Osteocyte (in vitro differentiated cells): ENCODE measurements around the gene C1QTNF5. TPM values are rescaled to one million over a fixed set of nuclear protein-coding genes. Genes with fewer than 3 reads are reported as not detected.
A peak's percentile ranks its signal among the peaks of the same experiment; 100 is the strongest.

Source experiments
- DNase-seq: peaks from one replicate; pipeline ENCODE4 v3.0.0; 2021; ENCODE audit warnings: mixed read lengths; ENCODE audit not compliant: unreplicated experiment; ENCODE audit errors: extremely low spot score
- H3K27ac Mint-ChIP-seq: one replicate; pipeline ENCODE4 v1.8.0; 2021; ENCODE audit warnings: mild to moderate bottlenecking, mixed read lengths; ENCODE audit not compliant: unreplicated experiment
- H3K27me3 Mint-ChIP-seq: one replicate; pipeline ENCODE4 v1.8.0; 2021; ENCODE audit warnings: mixed read lengths; ENCODE audit not compliant: unreplicated experiment
- H3K36me3 Mint-ChIP-seq: one replicate; pipeline ENCODE4 v1.8.0; 2021; ENCODE audit warnings: mixed read lengths; ENCODE audit not compliant: unreplicated experiment
- H3K4me1 Mint-ChIP-seq: one replicate; pipeline ENCODE4 v1.8.0; 2021; ENCODE audit warnings: mixed read lengths; ENCODE audit not compliant: unreplicated experiment
- H3K4me3 Mint-ChIP-seq: one replicate; pipeline ENCODE4 v1.8.0; 2021; ENCODE audit warnings: mild to moderate bottlenecking, moderate library complexity, mixed read lengths; ENCODE audit not compliant: unreplicated experiment
- H3K9me3 Mint-ChIP-seq: one replicate; pipeline ENCODE4 v1.8.0; 2021; ENCODE audit warnings: mixed read lengths; ENCODE audit not compliant: unreplicated experiment
- total RNA-seq: library from RNA; stranded (reverse); gene quantifications from 2 replicates; pipeline ENCODE4 v1.2.1, GENCODE V29; 2021
- TF ChIP-seq, protein P1 (sequence below): fragments of 200-600 bp; sonication (generic); IDR thresholded peaks from 2 replicates; pipeline ENCODE4 v1.5.0; 2021; ENCODE audit warnings: antibody characterized with exemption, mild to moderate bottlenecking, moderate library complexity

Gene C1QTNF5
- total RNA-seq, 1 donor from 2014 or later = 8.4 TPM

DNA sequence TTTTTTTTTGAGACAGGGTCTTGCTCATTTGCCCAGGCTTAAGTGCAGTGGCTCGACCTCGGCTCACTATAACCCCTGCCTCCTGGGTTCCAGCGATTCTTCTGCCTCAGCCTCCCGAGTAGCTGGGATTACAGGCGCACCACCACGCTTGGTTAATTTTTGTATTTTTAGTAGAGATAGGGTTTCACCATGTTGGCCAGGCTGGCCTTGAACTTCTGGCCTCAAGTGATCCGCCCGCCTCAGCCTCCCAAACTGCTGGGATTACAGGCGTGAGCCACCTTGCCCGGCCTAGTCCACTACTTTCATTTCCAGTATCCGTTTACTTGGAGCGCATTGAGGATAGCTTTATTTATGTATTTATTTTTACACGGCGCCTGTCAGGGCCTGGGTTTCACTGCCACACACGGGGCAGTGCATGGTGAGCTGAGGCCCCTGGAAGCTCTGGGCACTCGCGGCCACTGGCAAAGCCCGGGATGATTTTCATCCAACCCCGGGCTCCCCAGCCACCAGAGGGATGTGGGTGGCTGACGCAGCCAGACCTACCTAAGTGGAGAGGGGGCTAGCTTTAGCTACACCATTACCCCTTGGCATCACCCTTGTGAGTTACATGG, 17.7 kb downstream of the C1QTNF5 start:
- TF ChIP-seq, protein P1, sequence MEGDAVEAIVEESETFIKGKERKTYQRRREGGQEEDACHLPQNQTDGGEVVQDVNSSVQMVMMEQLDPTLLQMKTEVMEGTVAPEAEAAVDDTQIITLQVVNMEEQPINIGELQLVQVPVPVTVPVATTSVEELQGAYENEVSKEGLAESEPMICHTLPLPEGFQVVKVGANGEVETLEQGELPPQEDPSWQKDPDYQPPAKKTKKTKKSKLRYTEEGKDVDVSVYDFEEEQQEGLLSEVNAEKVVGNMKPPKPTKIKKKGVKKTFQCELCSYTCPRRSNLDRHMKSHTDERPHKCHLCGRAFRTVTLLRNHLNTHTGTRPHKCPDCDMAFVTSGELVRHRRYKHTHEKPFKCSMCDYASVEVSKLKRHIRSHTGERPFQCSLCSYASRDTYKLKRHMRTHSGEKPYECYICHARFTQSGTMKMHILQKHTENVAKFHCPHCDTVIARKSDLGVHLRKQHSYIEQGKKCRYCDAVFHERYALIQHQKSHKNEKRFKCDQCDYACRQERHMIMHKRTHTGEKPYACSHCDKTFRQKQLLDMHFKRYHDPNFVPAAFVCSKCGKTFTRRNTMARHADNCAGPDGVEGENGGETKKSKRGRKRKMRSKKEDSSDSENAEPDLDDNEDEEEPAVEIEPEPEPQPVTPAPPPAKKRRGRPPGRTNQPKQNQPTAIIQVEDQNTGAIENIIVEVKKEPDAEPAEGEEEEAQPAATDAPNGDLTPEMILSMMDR = no peak
- no peak overlapping the region for H3K27ac Mint-ChIP-seq
- no peaks in the 10 kb centered on the region for H3K9me3 Mint-ChIP-seq
- H3K4me1 Mint-ChIP-seq = peaks cover 34% of the 10 kb centered on the region
- no peaks in the 10 kb centered on the region for H3K27me3 Mint-ChIP-seq
- no peaks in the 10 kb centered on the region for H3K36me3 Mint-ChIP-seq
- H3K4me3 Mint-ChIP-seq = no peak overlapping the region
- no peak for DNase-seq

DNA sequence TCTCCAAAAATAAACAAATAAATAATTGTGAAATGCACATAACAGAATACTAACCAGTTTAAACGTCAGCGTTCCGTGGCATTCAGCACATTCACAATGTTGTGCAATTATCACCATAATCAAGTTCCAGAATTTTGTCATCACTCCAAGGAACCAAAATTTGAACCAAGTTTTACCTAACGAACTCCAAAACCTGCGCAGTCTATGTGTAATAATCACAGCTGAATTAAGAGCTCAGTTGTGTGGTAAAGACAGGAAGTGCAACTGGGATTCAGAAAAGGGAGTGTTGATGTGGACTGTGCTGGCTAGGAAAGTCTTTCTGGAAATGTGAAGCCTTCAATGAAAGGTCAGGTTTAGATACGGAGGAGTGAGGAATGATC, 18.3 kb downstream of the C1QTNF5 start:
- Mint-ChIP-seq H3K4me1 (peaks cover 40% of the 10 kb centered on the region), H3K27me3 (no peaks in the 10 kb centered on the region), H3K27ac (peak overlapping the region; percentile 2), H3K4me3 (no peak overlapping the region), H3K36me3 (no peaks in the 10 kb centered on the region), H3K9me3 (no peaks in the 10 kb centered on the region)
- no peak for DNase-seq
- TF ChIP-seq, protein P1 = no peak

DNA sequence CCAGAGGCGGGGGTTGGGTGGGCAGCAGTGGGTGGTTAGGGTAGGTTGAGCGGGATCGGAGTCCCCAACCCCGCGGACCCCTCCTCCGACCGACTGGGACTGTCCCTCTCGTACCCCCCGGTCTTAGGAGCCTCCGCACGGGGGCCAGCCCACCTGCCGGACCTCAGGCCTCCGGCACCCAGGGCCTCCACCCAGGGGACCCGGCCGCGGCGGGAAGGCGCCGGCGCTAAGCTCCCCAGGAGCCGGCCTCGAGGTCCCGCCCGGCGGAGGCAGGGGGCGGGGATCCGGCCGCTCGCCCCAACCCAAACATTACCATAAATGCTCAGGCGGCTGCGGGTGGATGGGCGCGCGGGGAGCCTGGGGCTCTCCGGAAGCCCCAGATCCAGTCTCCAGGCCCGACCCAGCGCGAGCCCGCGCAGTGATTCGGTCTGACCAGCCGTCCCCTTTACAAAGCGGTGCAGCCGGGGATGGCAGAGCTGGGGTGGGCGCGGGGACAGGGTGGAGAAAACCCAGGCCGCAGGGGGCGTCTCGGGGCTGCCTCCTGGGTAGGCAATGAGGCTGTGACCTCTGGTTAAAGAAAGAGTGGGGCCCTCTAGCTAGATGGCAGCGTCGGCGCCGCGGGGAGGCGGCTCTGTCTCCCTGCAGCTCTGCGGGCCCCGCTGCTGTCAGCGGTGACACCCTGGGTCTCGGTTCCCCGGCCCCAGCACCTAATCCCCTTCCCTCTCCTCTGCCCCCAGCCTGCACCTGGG, 19.7 kb downstream of the C1QTNF5 start:
- H3K36me3 Mint-ChIP-seq = no peaks in the 10 kb centered on the region
- peak overlapping the region; percentile 48 for H3K4me3 Mint-ChIP-seq

DNA sequence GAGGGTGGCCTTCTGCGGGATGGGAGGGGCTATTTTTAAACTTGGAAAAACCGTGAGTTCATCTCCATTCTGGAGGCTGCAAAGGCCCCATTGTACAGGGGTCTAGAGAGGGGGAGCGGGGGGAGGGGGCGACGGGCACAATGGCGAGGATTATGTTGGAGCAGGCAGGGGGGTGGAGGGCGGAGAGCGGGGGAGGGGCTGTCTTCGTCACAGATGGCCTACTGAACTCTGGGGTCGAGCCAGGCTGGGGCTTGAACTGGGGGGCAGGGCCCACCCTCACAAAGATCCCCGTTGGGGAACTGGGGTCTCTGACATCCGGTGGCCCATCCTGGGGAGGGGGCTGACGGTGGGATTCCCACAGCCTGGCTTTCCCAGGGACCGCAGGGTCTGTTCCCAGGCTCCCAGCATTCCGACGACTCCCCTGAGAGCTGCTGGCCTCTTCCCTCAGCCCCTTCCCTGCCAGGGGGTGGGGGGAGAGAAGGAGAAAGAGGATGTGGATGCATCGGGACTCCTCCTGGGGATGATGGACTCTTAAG, 20.4 kb downstream of the C1QTNF5 start:
- DNase-seq = no peak
- Mint-ChIP-seq H3K4me3 (peak overlapping the region; percentile 52), H3K27me3 (no peaks in the 10 kb centered on the region), H3K36me3 (no peaks in the 10 kb centered on the region), H3K9me3 (no peaks in the 10 kb centered on the region), H3K27ac (peak overlapping the region; percentile 92), H3K4me1 (peaks cover 46% of the 10 kb centered on the region)
- TF ChIP-seq, protein P1 = no peak

More for the DNA sequence above, 19.7 kb downstream of the C1QTNF5 start:
- peaks cover 40% of the 10 kb centered on the region for H3K4me1 Mint-ChIP-seq
- H3K27ac Mint-ChIP-seq = peak overlapping the region; percentile 73
- TF ChIP-seq, protein P1 = no peak
- H3K27me3 Mint-ChIP-seq = no peaks in the 10 kb centered on the region
- no peak for DNase-seq
- no peaks in the 10 kb centered on the region for H3K9me3 Mint-ChIP-seq

DNA sequence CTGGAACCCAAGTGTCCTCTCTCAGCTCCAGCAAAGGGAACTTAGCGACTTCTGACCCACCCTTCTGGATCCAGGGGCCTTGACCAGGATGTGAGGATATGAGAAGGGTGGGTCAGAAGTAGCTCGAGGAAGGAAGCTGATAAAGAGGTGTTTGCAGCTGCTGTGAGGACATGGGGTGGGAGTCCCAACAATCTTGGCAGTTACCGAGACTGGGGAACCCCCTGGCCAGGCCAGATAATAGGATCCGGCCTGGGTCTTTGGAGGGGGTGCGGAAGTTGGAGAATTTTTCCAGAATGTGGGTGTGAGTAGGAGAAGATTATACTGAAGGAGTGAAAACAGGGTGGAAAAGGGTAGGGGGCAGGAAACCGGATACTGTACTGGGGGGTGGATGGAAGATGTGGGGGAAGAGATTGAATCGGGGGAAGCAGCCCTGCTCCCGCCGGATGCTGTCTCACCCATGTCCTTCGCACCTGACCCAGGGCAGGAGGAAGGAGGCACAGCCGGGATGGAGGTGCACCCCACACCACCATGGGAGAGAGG, 20.9 kb downstream of the C1QTNF5 start:
- peak overlapping the region; percentile 92 for H3K27ac Mint-ChIP-seq
- TF ChIP-seq, protein P1 = no peak
- peaks cover 50% of the 10 kb centered on the region for H3K4me1 Mint-ChIP-seq
- peak overlapping the region; percentile 52 for H3K4me3 Mint-ChIP-seq
- no peaks in the 10 kb centered on the region for H3K36me3 Mint-ChIP-seq
- no peak for DNase-seq
- no peaks in the 10 kb centered on the region for H3K27me3 Mint-ChIP-seq
- H3K9me3 Mint-ChIP-seq = no peaks in the 10 kb centered on the region
